KMS-11 (cell line): Measurements from ENCODE around the gene R3HDM4.
A peak's percentile ranks its signal among the peaks of the same experiment; 100 is the strongest.

ENCODE experiments used
- H2AFZ ChIP-seq: fragments of 200-600 bp; sonication (generic); 2 replicates; pipeline ENCODE4 v1.6.1; 2016; ENCODE audit warnings: antibody characterized with exemption, mixed run types, low read depth
- H3K27ac ChIP-seq: fragments of 200-600 bp; sonication (generic); 2 replicates; pipeline ENCODE4 v1.6.1; 2016; ENCODE audit warnings: mild to moderate bottlenecking, mixed run types
- H3K27me3 ChIP-seq: fragments of 200-600 bp; sonication (generic); 2 replicates; pipeline ENCODE4 v1.6.1; 2017; ENCODE audit warnings: mild to moderate bottlenecking, low read depth, mixed run types, moderate library complexity; ENCODE audit not compliant: insufficient read depth
- H3K36me3 ChIP-seq: fragments of 200-600 bp; sonication (generic); 2 replicates; pipeline ENCODE4 v1.6.1; 2017; ENCODE audit warnings: mild to moderate bottlenecking, mixed run types; ENCODE audit not compliant: insufficient read depth
- H3K4me1 ChIP-seq: fragments of 200-600 bp; sonication (generic); 2 replicates; pipeline ENCODE4 v1.6.1; 2016; ENCODE audit warnings: mild to moderate bottlenecking, low read depth, mixed run types; ENCODE audit not compliant: poor library complexity, severe bottlenecking
- H3K4me2 ChIP-seq: fragments of 200-600 bp; sonication (generic); 2 replicates; pipeline ENCODE4 v1.7.0; 2016; ENCODE audit warnings: mild to moderate bottlenecking, mixed run types
- H3K4me3 ChIP-seq: fragments of 200-600 bp; sonication (generic); IDR thresholded peaks from 2 replicates; pipeline ENCODE4 v1.6.1; 2017; ENCODE audit warnings: low read depth, low read length, mixed read lengths; ENCODE audit not compliant: insufficient read depth
- H3K79me2 ChIP-seq: fragments of 200-600 bp; sonication (generic); 2 replicates; pipeline ENCODE4 v1.6.1; 2016; ENCODE audit warnings: low read depth, mixed run types; ENCODE audit not compliant: insufficient read depth
- H3K9ac ChIP-seq: fragments of 200-600 bp; sonication (generic); 2 replicates; pipeline ENCODE4 v1.6.1; 2016; ENCODE audit warnings: mild to moderate bottlenecking, mixed run types
- H4K20me1 ChIP-seq: fragments of 200-600 bp; sonication (generic); 2 replicates; pipeline ENCODE4 v1.6.1; 2016; ENCODE audit warnings: mild to moderate bottlenecking, mixed run types; ENCODE audit not compliant: insufficient read depth
- CTCF ChIP-seq: fragments of 200-600 bp; sonication (generic); conservative IDR thresholded peaks from 2 replicates; pipeline ENCODE4 v1.6.1; 2017; ENCODE audit warnings: low read depth, mild to moderate bottlenecking, antibody characterized with exemption, low read length, moderate library complexity, mixed read lengths

The R3HDM4 gene

GRCh38 chr19:928471-929202 is 15.6 kb upstream of the R3HDM4 start:
- TF ChIP-seq CTCF = no peak
- Histone ChIP-seq H3K79me2 (peaks cover 4% of the 10 kb centered on the region; the same call in 1 of the 2 replicates), H4K20me1 (no peaks in the 10 kb centered on the region), H3K27me3 (no peaks in the 10 kb centered on the region), H3K27ac (no peak overlapping the region), H3K4me2 (no peak overlapping the region), H3K4me3 (no peak overlapping the region), H3K9ac (no peak overlapping the region), H3K4me1 (peaks cover 4% of the 10 kb centered on the region), H3K36me3 (no peaks in the 10 kb centered on the region), H2AFZ (no peak overlapping the region)

GRCh38 chr19:927780-928401 is 14.9 kb upstream of the R3HDM4 start:
- H3K4me1 ChIP-seq = peaks cover 4% of the 10 kb centered on the region
- TF ChIP-seq CTCF = no peak

DNA sequence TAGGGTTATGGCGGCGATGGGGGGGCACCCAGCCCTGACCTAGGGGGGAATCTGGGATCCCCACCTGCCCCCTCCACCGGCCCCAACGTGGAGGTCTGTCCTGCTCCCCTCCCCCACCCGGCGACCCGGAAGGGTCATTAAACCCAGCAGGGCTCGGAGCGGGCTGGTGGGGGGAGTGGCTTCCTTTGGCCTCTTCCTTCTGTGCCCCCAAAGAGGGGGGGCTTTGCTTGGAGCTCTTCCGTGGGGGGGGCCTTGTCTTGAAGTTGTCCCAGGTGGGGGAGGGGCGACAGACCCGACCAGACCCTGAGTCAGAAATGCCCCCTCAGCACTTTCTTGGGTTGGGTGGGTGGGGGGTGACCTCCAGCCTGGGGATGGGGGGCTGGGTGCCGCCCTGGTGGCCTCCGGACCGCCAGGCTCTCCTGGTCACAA is 14.3 kb upstream of the R3HDM4 start:
- no peaks in the 10 kb centered on the region for H3K36me3 ChIP-seq
- no peaks in the 10 kb centered on the region for H3K27me3 ChIP-seq
- no peak overlapping the region for H2AFZ ChIP-seq
- peaks cover 4% of the 10 kb centered on the region; the same call in 1 of the 2 replicates for H3K79me2 ChIP-seq
- no peak overlapping the region for H3K4me3 ChIP-seq
- H3K9ac ChIP-seq = peak overlapping the region; percentile 63; the same call in 1 of the 2 replicates
- no peak for TF ChIP-seq CTCF
- H3K4me1 ChIP-seq = peaks cover 4% of the 10 kb centered on the region
- H3K27ac ChIP-seq = no peak overlapping the region
- 0 out of 2 replicates have a peak overlapping the region, but pooled peaks have one; percentile 78 for H3K4me2 ChIP-seq
- no peaks in the 10 kb centered on the region for H4K20me1 ChIP-seq

More at GRCh38 chr19:927780-928401, 14.9 kb upstream of the R3HDM4 start:
- Histone ChIP-seq H3K36me3 (no peaks in the 10 kb centered on the region), H3K9ac (no peak overlapping the region), H3K27me3 (no peaks in the 10 kb centered on the region), H3K27ac (no peak overlapping the region), H3K79me2 (peaks cover 4% of the 10 kb centered on the region; the same call in 1 of the 2 replicates), H2AFZ (no peak overlapping the region), H4K20me1 (no peaks in the 10 kb centered on the region), H3K4me2 (no peak overlapping the region), H3K4me3 (no peak overlapping the region)

GRCh38 chr19:926589-927350 is 13.8 kb upstream of the R3HDM4 start:
- no peaks in the 10 kb centered on the region for H4K20me1 ChIP-seq
- TF ChIP-seq CTCF = no peak
- peaks cover 6% of the 10 kb centered on the region for H3K4me1 ChIP-seq
- H3K79me2 ChIP-seq = peaks cover 4% of the 10 kb centered on the region; the same call in 1 of the 2 replicates
- H3K27me3 ChIP-seq = no peaks in the 10 kb centered on the region; the same call in 1 of the 2 replicates
- peak overlapping the region; percentile 78 for H3K4me2 ChIP-seq
- H3K36me3 ChIP-seq = no peaks in the 10 kb centered on the region
- no peak overlapping the region for H3K4me3 ChIP-seq
- H2AFZ ChIP-seq = peak overlapping the region; percentile 66
- peak overlapping the region; percentile 63; the same call in 1 of the 2 replicates for H3K9ac ChIP-seq
- peak overlapping the region; percentile 42 for H3K27ac ChIP-seq
